Thyroid gland (tissue), 4 donors: Measurements from ENCODE around the gene COMMD10.

Experiments
- POLR2A ChIP-seq, 2 donors: fragments of 450-650 bp; IDR thresholded peaks; one replicate each; pipeline ENCODE4 v1.6.1; 2017; ENCODE audit warnings: antibody characterized with exemption in 2 of 2, mild to moderate bottlenecking in 2 of 2, moderate library complexity in 1 of 2
- TF ChIP-seq, protein P1 (sequence below), 6 experiments: fragments of 200-600 bp in 3 of 6; fragments of 450-650 bp in 3 of 6; sonication (generic) in 3 of 6; IDR thresholded peaks; one replicate each; pipeline ENCODE4 v1.5.1; 2016 to 2019; ENCODE audit warnings: antibody characterized with exemption in 6 of 6, mild to moderate bottlenecking in 2 of 6, inconsistent platforms in 1 of 6, moderate library complexity in 1 of 6

GRCh38 chr5:116216246-116216645 lies 131.4 kb downstream of the COMMD10 start:
- TF ChIP-seq, protein P1, sequence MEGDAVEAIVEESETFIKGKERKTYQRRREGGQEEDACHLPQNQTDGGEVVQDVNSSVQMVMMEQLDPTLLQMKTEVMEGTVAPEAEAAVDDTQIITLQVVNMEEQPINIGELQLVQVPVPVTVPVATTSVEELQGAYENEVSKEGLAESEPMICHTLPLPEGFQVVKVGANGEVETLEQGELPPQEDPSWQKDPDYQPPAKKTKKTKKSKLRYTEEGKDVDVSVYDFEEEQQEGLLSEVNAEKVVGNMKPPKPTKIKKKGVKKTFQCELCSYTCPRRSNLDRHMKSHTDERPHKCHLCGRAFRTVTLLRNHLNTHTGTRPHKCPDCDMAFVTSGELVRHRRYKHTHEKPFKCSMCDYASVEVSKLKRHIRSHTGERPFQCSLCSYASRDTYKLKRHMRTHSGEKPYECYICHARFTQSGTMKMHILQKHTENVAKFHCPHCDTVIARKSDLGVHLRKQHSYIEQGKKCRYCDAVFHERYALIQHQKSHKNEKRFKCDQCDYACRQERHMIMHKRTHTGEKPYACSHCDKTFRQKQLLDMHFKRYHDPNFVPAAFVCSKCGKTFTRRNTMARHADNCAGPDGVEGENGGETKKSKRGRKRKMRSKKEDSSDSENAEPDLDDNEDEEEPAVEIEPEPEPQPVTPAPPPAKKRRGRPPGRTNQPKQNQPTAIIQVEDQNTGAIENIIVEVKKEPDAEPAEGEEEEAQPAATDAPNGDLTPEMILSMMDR (IDR thresholded peaks at IDR 0.05) = no peak
- no peak for TF ChIP-seq POLR2A (IDR thresholded peaks at IDR 0.05)
